HG02759 (cell line): ENCODE measurements around the gene ATP2C2.
"Not testable (repeated sequence)": the region's sequence is repeated elsewhere in the genome, so short reads cannot be mapped to it uniquely, and the experiment has no call there.

Experiments
- ATAC-seq: cut with Tn5 transposase; IDR thresholded peaks from one replicate; pipeline ENCODE4 v1.9.1; 2021; ENCODE audit warnings: mild to moderate bottlenecking, moderate library complexity; ENCODE audit not compliant: unreplicated experiment

ATP2C2 gene

DNA sequence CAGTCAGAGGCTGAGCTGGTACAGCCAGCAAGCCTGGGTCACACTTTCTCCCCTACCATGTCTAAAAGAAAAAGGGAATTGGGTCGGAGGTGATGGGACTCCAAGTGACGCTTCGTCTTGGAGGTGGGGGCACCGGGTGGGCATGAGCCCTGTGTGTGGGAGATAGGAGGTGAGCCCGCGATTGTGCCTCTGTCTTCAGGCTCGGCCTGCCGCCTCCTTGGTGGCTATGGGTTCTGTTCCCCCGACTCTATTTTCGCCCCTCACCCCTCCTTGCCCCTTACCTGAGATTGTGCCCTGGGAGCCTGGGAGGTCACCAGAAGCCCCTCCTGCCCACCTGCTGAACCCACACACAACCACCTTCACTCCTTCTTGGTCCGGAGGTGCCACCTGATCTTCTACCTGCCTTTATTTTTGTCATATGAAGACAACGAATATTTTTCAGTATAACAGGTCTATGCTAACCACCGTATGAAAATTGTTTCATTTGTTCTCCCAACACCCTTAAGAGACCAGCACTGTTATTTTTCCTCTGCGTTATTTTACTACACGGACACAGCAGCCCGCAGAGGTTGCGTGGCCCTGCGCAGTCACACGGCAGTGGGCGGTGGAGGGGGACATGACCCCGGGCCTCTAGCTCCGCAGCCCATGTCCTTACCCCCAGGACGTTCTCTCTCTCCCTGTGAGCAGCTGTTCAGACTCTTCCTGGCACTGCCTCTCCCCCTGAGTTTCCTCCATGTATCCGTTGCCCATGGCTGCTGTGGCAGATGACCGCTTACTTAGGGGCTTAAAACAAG is 49.9 kb downstream of the ATP2C2 start:
- no peak for ATAC-seq

DNA sequence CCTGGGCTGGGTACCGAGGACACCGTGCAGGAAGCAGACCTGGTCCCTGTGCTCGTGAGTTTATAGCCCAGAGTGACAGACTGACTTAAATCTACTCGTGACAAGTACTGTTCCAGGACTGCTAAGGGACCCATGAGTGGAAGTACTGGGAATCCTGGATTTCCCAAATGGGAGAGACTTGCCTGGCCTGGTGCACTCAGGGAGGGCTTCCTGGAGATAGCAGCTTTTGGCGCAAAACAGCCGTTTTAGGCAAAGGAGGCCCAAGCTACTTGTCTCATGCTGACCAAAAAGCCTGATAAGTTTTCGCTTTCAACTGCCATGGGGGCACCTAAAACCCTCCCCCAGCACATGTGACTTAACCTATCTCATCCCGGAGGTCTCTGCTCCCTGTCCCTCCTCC is 51.4 kb downstream of the ATP2C2 start:
- no peak for ATAC-seq

- not testable (repeated sequence) for ATAC-seq
These were observed 52.2 kb downstream of the ATP2C2 start for GRCh38 chr16:84420556-84420955.

DNA sequence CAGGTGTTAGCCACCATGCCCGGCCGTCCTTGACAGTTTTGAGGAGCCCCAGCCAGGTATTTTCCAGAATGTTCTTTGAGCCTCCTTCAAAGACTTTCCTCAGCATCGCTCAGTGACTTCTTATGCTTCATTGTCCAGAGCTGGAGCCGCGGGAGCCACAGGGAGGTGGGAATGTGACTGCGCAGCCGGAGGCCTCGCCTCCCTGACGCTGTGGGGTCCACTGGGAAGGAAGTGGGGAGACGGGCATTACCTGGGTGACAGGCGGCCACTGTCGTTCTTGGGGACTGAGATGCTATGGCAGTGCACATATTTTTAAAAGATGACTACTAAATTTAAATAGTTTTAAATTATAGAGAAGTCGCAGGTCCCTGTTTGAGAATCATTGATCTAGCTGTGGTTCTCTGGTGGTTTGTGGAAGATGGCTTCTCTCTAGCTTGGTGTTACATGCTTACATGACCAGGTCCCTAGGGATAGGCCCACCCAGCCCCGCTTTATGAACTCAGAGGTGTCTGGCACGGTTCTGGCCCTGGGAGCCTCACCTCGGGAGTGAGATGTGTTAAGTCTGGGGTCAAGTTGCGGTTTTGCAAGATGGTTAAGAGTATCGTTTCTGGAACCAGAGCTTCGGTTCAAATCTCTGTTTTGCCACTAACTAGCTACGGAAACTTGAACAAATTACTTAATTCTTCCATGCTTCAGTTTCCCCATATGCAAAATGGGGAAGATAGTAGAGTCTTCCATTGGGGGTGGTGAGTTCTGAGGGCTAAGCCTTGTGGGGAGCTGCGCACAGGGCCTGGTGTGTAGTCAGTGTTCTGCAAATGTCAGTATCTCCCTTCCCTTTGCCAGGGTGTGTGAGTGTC is 53.0 kb downstream of the ATP2C2 start:
- no peak for ATAC-seq

- ATAC-seq = no peak
These were observed 53.5 kb downstream of the ATP2C2 start for GRCh38 chr16:84421938-84422220.

DNA sequence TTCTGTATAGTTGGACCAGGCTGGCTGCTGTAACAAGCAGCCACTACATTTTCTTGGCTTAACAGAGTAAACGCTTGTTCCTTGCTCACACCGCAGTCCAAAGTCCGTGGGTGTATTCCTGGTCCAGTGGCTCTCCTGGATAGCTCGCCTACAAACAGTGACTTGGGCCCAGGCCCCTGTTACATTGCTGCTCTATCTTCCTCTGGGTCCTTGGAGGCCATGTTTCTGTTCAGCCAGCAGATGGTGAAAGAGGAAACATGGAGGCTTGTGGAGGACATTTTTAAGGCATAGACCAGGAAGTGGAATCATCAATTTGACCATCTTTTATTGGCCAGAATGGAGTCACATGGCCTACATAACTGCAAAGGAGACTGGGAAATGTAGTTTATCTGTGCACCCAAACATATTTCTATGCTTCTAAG is 55.1 kb downstream of the ATP2C2 start:
- ATAC-seq = no peak

DNA sequence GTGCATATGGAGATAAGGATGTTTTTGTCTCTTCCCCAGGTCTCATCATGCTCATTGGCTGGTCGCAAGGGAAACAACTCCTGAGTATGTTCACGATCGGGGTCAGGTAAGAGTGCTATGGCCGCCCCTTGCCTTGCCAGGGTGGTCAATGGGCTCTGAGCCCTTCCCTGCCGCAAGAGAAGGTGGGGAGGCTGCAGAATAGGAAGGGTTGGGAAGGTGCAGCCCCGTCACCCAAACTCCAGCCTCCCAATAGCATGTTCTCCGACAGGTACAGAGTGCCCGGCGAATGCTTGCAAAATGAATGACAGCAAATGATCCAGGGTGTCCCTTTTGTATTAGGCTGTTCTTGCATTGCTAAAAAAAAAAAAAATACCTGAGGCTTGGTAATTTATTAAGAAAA is 57.4 kb downstream of the ATP2C2 start:
- no peak for ATAC-seq

DNA sequence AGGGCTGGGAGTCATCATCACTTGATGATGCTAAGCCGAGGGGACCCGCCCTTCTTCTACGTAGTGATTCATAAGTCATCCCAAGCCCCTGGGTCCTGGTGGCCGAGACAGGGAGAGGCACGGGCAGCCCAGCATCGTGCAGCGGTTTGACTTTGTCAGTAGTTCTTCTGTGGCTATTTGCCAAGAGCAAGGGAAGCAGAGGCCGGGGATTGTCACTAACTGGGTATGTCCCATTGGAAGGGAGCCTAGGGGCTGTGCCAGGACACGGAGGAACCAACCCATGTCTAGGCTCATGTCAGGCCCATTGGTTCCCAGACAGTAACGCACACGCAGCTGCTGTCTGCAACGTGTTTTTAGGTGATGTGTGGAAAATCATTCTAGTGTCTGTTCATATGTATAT is 58.5 kb downstream of the ATP2C2 start:
- no peak for ATAC-seq

- no peak for ATAC-seq
These were observed 59.2 kb downstream of the ATP2C2 start for GRCh38 chr16:84427553-84427952.

DNA sequence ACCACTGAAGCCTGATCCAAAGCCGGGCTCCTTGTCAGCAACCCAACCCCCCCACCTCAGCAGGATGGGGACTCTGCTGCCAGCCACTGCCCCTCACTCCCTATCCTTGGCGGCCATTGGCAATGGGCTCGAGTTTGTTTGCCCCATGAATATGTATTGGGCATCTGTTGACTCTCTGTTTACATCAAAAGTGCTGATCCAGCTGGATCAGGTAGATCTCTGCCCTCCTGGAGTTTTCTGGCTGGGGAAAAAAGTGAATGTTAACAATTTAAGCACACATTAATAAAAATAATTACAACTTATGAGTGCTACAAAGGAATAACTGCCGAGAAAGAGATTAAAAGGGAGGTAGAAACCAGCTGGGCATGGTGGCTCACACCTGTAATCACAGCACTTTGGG is 62.5 kb downstream of the ATP2C2 start:
- ATAC-seq = no peak

DNA sequence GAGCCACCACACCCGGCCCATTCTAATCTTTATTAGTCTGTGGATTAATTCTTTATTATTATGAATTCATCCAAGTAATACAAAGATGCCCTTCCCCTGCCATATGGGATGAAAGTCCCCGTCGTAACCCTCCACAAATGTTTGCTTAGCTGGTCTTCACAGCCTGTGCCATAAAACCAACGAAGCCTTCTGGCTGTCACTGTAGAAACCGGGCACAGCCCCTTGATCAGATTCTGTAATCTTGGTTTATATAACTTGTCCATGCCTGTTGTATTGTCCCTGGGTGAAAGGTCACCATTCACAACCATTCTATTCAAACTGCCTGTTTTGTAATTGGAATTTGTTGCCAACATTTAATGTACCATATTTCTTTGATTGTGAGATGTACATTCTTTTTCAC is 66.5 kb downstream of the ATP2C2 start:
- ATAC-seq = no peak

DNA sequence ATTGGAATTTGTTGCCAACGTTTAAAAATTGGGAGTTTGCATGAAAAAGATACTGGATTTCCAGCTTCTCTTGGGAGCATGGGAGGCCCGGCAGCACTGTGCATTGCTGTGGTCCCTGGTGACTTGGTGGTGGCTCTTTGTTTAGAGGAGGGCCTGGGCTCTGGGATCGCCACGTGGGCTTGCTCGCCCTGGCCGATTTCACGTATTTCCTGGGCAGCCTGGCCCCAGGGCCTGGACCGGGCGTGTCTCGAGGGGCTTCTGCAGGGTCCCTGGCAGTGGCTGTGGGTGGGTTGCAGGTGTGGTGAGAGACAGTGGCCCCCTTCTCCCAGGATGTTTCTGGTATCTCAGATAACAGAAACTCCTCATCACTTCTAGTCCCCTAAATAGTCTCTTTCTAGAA is 67.9 kb downstream of the ATP2C2 start:
- no peak for ATAC-seq

GRCh38 chr16:84438971-84439696 is 70.8 kb downstream of the ATP2C2 start:
- ATAC-seq = no peak

GRCh38 chr16:84442416-84443145 is 74.2 kb downstream of the ATP2C2 start:
- no peak for ATAC-seq

- no peak for ATAC-seq
These were observed 74.9 kb downstream of the ATP2C2 start for GRCh38 chr16:84443166-84443802.

GRCh38 chr16:84444476-84444875 is 76.1 kb downstream of the ATP2C2 start:
- no peak for ATAC-seq

GRCh38 chr16:84446084-84446483 is 77.7 kb downstream of the ATP2C2 start:
- ATAC-seq = no peak

DNA sequence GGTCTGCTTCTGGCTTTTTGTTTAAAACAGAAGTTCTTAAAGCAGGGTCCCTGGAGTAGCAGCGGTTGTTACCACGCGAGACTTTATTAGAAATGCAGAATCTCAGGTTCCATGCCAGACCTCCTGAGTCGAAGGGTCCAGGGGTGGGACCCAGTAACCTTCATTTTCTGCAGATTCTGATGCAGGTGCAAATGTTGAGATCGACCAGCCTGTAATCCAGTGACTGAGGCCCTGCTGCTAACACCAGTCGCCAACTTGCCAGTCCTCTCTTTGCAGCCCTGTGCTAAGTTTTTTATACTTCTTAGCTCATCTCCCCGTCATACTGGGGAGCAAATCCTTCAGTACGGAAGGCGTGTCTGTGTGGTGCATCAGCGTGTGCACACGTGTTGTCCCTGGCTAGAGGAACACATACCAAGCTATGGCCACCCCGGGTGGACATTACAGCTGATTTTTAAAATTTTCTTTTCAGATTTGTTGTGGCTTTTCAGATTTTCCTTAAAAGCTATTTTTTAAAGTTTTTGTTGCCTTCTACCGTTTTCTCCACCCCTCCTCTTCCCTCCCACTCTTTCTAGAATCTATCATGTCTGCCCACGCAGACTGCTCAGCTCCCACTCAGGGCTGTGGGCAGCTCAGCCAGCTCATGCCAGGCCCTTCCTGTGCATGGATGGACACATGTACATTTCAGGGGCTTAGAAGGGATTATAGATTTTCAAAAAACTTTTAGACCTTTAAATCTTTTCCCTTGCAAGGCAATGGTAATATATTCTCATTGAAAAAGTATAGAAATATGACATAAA is 78.5 kb downstream of the ATP2C2 start:
- no peak for ATAC-seq

DNA sequence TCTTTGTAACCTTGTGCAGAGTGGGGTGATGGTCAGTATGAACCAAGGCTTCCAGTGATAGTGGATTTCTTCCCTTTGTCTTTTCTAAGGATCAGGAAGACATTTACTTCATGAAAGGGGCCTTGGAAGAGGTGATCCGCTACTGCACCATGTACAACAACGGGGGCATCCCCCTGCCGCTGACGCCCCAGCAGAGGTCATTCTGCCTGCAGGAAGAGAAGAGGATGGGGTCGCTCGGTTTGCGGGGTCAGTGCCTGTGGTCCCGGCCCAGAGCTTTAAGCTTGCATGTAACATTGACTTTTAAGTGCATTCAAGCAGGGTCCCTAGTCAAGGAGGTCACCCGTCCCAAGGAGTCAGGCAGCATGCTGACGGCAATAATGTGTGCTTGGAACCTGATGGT is 80.1 kb downstream of the ATP2C2 start:
- no peak for ATAC-seq
